T-helper 1 cell (primary cell): Measurements from ENCODE around the gene SAFB2.
"Not testable (repeated sequence)": the region's sequence is repeated elsewhere in the genome, so short reads cannot be mapped to it uniquely, and the experiment has no call there.

Experiments used
- DNase-seq, 5 donors: peaks; one replicate each; pipeline ENCODE4 v3.0.0-alpha.2; 2012 to 2020

Gene SAFB2

DNA sequence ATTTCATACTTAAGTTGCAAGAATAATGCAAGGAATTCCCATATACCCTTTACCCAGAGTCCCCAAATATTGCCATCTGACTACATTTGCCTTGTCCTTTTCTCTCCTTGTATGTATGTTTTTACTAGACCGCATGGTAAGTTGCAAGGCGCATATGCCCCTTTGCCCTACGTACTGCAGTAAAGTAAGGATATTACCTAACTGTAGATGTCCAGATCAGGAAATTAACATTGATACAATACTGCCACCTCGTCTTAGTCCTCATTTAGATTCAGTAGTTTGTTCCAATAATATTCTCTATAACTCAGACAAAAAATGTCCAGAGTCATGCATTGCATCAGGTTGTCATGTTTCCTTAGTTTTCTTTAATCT, 9.7 kb upstream of the SAFB2 start:
- no peak for DNase-seq

GRCh38 chr19:5631567-5632240, 9.1 kb upstream of the SAFB2 start:
- no peak for DNase-seq

DNA sequence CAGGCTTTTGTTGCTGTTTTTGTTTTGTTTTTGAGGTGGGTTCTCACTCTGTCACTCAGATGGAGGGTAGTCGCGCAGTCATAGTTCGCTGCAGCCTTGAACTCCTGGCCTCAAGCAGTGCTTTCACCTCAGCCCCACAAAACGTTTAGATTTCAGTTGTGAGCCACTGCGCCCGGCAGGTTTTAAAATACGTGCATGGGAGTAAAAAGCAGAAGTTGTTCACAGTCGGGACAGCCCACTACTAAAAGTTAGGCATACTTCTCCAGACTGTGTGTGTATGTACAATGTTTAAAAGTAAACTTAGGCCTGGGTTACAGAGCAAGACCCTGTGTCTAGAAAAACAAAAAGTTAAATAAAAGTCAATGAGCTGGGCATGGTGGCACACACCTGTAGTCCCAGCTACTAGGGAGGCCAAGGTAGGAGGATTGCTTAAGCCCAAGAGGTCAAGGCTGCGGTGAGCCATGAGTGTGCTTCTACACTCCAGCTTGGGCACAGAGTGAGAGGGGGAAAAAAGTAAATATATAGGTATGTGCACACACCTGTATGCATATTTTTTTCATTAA, 6.4 kb upstream of the SAFB2 start:
- no peak for DNase-seq

- DNase-seq, result no peak
Observed at GRCh38 chr19:5628461-5628860, 5.9 kb upstream of the SAFB2 start.

GRCh38 chr19:5627395-5627904, 4.9 kb upstream of the SAFB2 start:
- DNase-seq, result peak in 1 of 5 donors; percentile 23

- DNase-seq, result no peak
Observed at GRCh38 chr19:5625641-5626040, 3.1 kb upstream of the SAFB2 start.

GRCh38 chr19:5624741-5625278, 2.2 kb upstream of the SAFB2 start:
- no peak for DNase-seq

DNA sequence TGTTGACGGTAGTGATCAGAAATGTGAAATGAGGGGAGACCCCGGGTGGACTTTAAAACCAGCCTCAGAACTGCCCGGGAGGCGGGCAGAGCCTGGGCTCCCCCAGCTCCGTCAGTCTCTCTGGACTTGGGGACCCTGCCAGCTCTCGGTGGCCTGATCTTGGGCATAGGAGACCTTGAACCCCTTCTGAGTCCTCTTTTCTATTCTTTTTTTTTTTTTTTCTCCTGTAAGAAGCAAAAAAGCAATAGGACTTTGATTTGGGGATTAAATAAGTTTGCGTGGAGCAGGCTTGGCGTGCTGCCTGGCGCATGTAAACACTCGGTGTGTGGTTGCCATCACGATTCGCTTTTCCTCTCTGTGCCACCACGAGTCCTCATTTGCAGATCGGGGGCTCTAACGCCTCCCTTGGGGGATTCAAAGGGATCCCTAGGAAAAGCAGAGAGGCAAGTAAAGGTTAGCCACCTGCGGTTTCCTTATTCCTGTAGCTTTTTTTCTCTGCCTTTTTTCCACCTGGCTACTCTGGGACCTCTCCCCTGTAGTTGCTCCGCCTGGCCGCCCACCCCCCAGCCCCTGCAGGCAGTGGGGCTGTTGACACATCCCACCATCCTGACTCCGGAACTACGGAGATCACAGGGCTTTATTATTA, 1.6 kb upstream of the SAFB2 start:
- peak in 1 of 5 donors; percentile 7 for DNase-seq

DNA sequence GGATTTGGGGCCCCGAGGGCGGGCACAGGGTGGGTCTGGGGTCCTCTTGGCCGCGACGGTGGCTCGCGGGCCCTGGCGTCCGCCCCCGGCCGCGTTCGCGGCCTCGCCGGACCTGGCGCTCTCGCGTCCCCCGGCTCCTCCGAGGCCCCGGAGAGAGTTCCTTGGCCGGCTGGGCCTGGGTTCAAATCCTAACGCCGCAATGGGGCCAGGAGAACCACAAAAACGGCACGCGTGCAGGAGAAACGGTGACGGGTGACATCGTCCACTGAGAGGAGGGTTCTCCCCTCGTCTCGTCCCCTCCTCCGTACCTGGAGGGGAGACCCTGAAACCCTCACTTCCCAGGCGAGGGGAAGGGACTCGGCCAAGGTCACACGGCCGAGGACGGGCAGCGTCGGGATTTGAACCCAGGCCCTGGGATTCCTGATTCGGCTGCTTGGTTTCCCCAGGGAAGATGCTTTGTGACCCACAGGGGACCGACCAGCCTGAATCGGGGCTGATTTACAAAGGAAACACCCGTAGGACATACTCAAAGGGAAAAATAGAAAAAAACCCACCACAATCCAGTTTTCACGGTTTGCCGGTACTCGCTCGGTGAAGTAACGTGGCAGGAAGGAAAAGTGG, 931 bp upstream of the SAFB2 start:
- DNase-seq, result no peak

DNA sequence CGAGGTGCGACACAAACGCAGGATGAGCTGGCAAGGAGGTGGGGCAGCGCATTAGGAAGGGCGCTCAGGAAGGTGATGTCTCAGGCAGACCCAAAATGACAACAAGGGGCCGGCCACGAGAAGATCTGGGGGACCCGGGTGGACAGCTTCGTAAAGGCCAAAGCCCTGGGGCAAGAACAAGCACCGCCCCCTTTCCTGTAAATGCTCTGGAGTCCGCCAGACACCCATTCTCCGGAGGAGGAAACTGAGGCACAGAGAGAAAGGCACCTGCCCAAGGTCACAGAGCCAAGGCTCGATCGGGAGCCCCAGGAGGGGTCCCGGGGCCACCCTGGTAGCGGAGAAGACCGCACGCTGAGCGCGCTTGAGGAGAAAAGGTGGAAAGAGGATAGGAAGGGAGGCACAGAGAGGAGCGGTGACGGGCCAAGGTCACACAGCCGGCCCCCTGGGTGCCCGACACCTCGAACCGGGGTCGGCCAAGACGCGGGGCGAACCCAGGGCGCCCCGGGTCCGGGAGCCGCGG, 571 bp downstream of the SAFB2 start:
- no peak for DNase-seq

GRCh38 chr19:5621311-5621944, 1.1 kb downstream of the SAFB2 start:
- DNase-seq, result peak in 1 of 5 donors; percentile 9

GRCh38 chr19:5619946-5620345, 2.6 kb downstream of the SAFB2 start:
- no peak for DNase-seq

- no peak for DNase-seq
Observed at GRCh38 chr19:5618591-5618990, 4.0 kb downstream of the SAFB2 start.

- no peak for DNase-seq
Observed at GRCh38 chr19:5617080-5617479, 5.5 kb downstream of the SAFB2 start.

DNA sequence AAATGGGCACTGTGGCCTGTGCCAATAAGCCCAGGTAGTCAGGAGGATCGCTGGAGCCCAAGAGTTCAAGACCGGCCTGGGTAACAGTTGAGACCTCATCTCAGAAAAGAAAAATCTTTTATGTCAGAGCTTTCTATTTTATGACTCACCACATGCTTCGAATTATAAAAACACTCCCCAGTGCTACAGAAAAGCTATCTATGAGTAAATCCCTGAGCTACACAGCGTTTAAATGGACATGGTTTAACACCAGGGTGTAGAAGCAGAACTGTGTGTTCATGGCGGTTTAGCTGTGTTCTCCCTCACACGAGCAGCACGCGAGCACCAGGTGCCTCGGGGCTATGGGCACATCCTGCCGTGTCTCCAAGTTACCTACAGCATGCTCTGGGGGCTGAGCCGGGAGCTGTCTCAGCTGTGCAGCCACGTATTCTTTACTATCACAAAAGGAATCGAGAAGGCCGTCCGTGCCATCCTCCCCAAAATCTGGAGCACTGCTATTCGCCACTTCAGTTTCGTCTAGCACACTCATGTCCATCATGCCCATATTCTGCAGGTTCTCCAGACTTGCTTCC, 6.7 kb downstream of the SAFB2 start:
- DNase-seq, result no peak

- DNase-seq, result no peak
Observed at GRCh38 chr19:5612891-5613865, 9.4 kb downstream of the SAFB2 start.

DNA sequence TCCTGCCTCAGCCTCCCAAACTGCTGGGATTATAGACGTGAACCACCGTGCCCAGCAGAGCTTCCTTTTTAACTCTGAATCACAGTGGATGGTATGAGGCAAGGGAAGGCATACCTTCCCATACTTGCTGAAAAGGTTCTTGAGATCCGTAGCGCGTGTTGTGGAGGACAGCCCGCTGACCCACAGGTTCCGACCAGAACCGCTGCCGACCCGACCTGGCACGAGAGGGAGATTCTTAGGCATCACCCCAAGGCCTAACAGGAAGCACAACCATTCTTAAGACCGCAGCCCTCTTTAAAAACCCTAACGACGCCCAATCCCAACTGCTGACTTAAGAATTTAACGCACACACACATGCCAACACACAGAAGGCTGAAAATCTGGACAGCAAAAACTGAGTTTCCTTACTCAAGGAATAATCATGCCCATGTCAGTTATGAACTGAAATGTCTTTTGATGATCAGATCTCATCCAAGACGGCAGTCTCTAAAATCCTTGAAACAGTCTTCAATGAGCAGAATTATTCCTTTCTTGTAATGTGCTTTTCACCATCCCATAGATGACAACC, 12.6 kb downstream of the SAFB2 start:
- no peak for DNase-seq

DNA sequence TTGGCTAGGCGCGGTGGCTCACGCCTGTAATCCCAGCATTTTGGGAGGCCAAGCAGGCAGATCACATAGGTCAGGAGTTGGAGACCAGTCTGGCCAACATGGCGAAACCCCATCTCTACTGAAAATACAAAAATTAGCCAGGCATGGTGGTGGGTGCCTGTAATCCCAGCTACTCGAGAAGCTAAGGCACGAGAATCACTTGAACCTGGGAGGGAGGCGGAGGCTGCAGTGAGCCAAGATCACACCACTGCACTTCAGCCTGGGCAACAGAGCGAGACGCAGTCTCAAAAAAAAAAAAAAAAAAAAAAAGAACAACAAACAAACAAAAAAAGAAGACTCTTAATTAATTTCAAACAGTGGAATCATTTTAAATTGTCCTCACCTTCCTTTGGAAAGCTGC, 13.8 kb downstream of the SAFB2 start:
- not testable (repeated sequence) for DNase-seq

- DNase-seq, result no peak
Observed at GRCh38 chr19:5608291-5608690, 14.3 kb downstream of the SAFB2 start.
